Stimulated activated CD8-positive, alpha-beta memory T cell treated with anti-CD3 and anti-CD28 coated beads, Interleukin-4, amount 100 ng/mL, for 24 hours (primary cell): ENCODE results near the gene MYO7A.

Experiments used
- DNase-seq: peaks from one replicate; pipeline ENCODE4 v3.0.0-alpha.2; 2020; ENCODE audit warnings: low read depth

MYO7A gene

DNA sequence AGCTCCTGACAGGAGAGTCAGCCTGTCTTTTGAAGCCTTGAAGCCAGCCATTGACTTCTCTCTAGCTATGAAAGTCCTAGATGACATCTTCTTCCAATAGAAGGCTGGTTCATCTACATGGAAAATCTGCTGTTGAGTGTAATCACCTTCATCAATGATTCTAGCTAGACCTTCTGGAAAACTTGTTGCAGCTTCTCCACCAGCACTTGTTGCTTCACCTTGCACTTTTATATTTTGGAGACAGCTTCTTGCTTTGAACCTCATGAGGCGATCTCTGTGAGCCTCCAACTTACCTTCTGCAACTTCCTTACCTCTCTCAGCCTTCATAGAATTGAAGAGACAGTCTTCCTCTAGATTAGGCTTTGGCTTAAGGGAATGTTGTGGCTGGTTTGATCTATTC lies 58.3 kb downstream of the MYO7A start:
- DNase-seq, result no peak

DNA sequence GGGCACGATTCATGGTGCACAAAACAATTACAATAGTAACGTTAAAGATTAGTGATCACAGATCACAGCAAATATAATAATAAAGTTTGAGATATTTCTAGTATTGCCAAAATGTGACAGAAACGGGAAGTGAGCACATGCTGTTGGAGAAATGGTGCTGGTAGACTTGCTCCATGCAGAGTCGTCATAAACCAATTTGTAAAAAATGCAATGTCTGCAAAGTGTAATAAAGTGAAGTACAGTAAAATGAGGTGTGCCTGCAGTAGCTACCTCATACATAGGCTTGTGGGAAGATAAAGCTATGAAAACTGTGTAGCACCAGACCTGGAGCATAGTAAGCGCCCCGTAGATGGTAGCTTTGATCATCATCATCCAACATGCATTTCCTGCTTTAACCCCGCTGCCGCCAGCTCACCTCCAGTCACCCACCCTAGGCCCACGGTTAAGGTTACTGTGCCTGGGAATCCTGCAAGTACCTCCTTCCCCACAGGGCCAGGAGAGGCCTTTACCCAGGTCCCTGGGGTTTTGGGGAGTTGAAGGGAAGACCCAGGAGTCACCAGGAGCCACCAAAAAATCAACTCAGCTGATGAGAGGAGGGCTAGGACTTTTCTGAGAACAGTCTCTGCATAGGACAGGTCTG lies 59.2 kb downstream of the MYO7A start:
- no peak for DNase-seq

DNA sequence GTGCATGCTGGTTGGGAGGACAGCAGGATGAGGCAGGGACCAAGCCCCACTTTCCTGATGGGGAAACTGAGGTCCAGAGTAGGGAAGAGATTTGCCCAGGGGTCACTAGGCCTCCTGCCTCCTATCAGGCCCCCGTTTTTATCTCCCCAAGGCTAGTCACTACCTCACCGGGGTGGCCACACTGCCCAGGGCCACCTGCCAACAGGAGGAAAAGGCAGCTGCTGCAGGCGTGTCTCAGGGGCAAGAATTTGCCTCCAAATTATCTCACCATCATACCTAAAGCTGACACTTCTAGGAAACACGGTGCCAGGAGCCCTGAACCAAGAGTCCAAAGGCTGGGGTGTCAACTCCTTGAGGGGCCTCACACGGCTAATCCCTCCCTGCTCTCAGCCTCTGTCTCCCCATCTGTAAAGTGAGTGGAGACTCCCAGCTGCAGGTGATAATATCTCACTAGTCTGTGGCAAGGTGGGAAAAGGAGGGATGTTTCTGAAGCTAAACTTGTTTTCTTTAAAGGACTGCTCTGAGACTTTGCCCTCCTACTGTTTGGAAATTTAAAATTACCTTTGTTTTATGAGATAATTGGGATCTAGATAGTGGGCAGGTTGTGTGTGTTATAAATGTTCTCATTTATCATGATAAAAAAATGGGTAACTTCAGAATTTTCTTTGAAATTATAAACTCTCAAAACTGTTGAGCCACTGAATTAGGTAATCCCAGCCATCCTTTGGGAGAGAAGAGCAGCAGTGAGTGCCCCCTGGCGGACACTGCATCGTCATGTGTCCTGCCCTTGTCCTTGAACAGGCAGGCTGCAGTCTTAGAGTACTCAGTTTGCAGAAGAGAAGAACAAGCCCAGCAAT lies 60.0 kb downstream of the MYO7A start:
- DNase-seq, result peak; percentile 51

GRCh38 chr11:77188633-77189491 lies 60.8 kb downstream of the MYO7A start:
- no peak for DNase-seq

GRCh38 chr11:77189588-77190210 lies 61.7 kb downstream of the MYO7A start:
- DNase-seq, result no peak

GRCh38 chr11:77190331-77191075 lies 62.5 kb downstream of the MYO7A start:
- DNase-seq, result no peak

GRCh38 chr11:77191429-77191822 lies 63.4 kb downstream of the MYO7A start:
- DNase-seq, result no peak

DNA sequence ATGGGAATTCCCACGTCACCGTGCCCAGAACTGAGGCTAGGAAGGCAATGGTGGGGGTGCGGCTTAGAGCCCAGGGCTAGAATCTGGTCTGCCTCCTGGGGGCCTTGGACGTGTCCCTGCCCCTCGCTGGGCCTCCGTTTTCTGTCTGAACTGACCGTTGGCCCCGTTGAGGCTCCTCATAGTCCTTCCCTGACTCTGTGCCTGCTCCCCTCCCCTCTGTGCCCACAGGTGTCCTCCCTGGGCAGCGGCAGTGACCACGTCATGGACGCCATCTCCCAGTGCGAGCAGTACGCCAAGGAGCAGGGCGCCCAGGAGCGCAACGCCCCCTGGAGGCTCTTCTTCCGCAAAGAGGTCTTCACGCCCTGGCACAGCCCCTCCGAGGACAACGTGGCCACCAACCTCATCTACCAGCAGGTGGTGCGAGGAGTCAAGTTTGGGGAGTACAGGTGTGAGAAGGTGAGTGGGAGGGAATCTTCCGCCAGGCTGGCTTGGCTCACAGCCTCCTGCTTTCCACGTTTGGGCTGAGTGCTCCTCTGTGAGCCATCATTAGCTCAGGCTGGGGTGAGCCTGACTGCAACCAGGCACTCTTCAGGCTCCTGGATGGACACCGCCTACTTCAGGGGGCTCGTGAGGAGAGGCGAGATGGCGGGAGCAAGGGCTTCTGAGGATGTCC lies 63.9 kb downstream of the MYO7A start:
- DNase-seq, result peak; percentile 32

DNA sequence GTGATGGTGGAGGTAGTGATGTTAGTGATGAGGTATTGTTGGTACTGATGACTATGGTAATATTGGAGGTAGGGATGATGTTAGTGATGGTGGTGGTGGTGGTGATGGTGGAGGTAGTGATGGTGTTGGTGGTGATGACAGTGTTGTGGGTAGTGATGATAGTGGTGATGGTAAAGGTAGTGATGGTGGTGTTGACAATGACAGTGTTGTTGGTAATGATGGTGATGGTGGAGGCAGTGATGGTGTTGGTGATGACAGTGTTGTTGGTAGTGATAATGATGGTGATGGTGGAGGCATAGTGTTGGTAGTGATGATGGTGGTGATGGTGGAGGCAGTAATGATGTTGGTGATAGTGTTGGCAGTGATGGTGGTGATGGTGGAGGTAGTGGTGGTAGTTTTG lies 65.1 kb downstream of the MYO7A start:
- no peak for DNase-seq

DNA sequence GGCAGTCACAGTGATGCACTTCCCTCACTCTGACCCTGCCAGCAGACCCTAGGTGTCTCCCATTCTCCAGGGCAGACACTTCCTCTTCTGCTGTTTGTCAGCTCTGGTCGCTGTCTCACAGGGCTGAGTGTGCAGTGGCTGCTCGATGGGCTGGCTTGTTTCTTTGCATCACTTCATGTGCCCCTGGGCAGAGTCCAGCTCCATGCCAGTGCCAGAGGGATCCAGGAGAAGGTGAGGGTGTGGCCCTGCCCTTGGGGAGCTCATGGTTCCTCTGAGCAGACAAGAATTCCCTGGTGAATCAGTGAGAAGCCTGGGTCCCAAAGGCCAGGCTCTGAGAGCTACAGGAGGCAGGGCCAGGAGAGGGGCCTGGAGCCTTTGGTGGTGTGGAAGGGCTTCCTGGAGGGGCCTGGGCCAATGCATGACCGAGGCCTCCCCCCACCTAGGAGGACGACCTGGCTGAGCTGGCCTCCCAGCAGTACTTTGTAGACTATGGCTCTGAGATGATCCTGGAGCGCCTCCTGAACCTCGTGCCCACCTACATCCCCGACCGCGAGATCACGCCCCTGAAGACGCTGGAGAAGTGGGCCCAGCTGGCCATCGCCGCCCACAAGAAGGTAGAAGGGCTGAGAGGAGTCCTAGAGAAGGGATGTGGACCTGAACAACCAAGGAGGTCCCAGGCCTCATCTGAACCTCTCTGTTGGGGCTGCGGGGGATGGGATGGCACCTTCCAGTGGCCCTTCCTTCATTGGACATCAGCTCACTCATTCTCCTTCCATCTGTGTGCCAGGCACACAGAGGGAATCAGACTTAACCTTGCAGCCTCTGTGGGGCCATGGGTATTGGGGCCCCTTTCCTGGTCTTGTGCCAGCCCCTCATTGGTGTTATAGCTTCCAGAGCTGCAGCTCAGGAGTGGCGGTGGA lies 66.1 kb downstream of the MYO7A start:
- DNase-seq, result no peak

DNA sequence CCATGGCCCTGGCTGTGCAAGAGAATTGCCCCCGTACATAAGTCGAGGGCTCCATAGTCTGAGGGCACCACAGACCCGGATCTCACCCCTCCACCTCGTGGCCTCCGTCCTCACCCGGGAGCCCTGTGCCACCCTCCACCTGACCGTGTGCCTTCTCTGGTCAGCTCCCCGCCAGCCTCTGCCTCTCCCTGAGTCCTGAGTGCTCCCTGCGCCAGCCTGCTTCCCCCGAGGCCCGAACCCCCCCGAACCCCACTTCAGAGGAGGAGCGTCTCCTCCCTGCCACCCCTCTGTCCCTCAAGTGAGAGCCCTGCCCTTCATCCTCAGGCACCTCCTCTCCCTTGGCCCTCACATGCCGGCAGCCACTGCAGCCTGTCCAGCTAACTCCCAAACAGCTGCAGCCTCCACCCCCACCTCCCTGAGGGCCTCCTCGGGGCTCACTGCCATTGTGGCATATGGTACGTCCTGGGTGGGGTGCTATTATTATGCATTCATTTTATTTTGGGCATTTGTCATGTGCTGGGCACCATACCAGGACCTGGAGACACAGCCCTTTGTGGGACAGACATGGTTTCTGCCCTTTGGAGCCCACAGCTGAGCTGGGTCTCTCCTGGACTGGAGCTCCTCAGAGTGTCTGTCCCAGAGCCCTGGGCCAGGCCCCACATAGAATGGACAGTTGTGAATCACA lies 67.2 kb downstream of the MYO7A start:
- no peak for DNase-seq

DNA sequence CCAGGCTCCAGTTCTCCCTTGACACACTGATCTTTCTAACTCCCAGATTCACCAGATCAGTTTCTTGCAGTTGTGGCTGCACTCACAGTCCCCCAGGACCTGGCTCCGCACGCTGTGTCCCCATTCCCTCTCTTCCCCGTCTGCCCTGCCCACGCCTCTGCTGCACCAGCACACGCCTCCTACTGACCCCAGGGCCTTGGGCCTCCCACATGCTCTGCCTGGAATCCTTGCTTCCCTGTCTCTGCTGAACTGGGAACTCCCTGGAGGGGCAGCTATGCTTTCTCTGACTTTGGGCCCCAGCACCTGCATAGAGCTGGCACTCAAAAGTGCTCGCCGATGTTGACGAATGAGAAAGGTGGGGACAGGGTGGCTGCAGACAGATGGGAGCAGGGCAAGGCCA lies 68.9 kb downstream of the MYO7A start:
- DNase-seq, result no peak

GRCh38 chr11:77197626-77198320 lies 69.7 kb downstream of the MYO7A start:
- no peak for DNase-seq

DNA sequence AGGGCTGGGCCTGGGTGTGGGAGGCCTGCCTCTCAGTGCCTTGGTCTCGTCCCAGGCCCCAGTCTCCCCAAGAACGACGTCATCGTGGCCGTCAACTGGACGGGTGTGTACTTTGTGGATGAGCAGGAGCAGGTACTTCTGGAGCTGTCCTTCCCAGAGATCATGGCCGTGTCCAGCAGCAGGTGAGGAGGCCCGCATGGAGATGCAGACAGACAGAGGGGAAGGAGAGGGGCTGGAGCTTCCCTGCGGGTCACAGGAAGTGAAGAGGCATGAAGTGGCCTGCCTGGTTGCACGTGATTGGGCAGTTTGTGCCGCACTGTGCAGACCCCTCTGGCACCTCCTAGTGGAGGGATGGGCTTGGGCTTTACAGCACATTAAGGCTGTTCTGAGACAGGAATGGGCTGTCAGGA lies 70.4 kb downstream of the MYO7A start:
- peak; percentile 26 for DNase-seq

- DNase-seq, result no peak
Observed at GRCh38 chr11:77199137-77199745, 71.2 kb downstream of the MYO7A start.

- no peak for DNase-seq
Observed at GRCh38 chr11:77200351-77201268, 72.6 kb downstream of the MYO7A start.

DNA sequence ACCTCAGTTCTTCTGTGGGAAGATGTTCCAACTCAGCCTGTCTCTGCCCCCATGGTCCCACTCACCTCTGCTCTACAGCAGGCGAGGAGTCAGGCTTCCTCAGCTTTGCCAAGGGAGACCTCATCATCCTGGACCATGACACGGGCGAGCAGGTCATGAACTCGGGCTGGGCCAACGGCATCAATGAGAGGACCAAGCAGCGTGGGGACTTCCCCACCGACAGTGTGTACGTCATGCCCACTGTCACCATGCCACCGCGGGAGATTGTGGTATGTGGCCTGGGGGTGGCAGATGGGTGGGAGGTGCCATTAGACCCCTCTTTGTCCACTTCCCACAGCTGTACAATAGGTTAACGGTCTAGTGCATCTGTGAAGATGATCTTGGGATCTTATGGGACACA lies 73.3 kb downstream of the MYO7A start:
- DNase-seq, result no peak
